Measurements from ENCODE around the gene CENPA.
"Not testable (repeated sequence)": the region's sequence is repeated elsewhere in the genome, so short reads cannot be mapped to it uniquely, and the experiment has no call there.

CENPA gene

DNA sequence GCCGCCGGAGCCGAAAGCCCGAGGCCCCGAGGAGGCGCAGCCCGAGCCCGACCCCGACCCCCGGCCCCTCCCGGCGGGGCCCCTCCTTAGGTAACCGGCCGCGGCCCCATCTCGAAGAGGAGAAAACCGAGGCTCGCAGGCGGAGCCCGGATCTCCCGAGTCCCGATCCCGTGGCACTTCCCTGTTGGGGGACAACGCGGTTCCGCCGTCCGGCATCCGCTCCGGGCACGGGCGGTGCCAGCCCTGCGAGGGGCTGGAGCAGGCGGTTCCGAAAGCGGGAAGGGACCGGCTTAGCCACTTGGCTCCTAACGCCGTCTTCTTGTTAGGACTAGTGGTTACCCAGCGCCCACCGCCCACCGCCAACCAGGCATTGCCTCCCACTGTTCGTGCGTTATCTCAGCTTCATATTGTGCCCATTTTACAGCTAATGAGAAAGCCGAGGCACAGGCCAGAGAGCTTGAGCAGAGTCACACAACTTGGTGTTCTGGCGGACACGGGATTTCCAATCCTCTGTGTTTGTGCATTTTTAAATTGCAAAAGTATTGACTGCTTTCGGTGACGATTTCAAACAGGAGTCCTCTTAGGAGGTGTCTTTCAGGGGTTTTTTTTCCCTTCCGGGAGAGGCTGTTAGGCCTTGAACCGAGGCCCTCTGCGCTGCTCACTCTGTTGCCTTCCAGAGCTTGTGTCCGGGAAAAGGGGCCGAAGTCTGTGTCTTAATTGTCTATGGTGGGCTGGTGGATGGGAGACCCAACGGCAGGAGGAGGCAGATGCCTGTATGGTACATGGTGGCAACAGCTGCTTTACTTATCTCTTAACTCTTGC, 562 bp downstream of the CENPA start:
- ChIA-PET CTCF (interaction anchor here (1.2 to 1.4 kb wide), 2 partner anchors 42 to 59 kb away, joined by 3 to 4 read pairs; no protein-coding TSS in a partner anchor), POLR2A (no interaction called here)
- TF ChIP-seq, protein P1, sequence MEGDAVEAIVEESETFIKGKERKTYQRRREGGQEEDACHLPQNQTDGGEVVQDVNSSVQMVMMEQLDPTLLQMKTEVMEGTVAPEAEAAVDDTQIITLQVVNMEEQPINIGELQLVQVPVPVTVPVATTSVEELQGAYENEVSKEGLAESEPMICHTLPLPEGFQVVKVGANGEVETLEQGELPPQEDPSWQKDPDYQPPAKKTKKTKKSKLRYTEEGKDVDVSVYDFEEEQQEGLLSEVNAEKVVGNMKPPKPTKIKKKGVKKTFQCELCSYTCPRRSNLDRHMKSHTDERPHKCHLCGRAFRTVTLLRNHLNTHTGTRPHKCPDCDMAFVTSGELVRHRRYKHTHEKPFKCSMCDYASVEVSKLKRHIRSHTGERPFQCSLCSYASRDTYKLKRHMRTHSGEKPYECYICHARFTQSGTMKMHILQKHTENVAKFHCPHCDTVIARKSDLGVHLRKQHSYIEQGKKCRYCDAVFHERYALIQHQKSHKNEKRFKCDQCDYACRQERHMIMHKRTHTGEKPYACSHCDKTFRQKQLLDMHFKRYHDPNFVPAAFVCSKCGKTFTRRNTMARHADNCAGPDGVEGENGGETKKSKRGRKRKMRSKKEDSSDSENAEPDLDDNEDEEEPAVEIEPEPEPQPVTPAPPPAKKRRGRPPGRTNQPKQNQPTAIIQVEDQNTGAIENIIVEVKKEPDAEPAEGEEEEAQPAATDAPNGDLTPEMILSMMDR (IDR thresholded peaks at IDR 0.05; ENCODE audit: control extremely low read depth, extremely low read depth, low read depth, missing control alignments): no peak
- DNase-seq (ENCODE audit: extremely low spot score): peak; percentile 35

DNA sequence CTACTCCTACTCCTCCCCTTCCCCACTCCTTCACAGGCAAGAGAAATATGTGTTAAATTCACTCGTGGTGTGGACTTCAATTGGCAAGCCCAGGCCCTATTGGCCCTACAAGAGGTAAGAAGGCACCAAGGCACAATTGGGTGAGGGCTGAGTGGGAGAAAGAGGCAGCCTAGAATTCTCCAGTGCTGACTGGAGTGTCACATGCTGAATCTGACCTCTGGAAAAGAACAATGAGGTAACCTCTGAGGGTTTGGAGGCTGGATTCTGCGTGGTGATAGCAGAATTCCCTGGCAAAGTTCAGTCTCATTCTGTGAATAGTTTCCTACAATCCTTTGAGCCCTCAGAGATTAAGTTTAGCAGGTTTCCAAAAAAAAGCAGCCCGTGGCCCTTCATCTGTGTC, 6.9 kb downstream of the CENPA start:
- CTCF ChIA-PET: no interaction called here
- DNase-seq (ENCODE audit: extremely low spot score): no peak
- POLR2A ChIA-PET: no interaction called here
- TF ChIP-seq, protein P1 (IDR thresholded peaks at IDR 0.05; ENCODE audit: control extremely low read depth, extremely low read depth, low read depth, missing control alignments): no peak

DNA sequence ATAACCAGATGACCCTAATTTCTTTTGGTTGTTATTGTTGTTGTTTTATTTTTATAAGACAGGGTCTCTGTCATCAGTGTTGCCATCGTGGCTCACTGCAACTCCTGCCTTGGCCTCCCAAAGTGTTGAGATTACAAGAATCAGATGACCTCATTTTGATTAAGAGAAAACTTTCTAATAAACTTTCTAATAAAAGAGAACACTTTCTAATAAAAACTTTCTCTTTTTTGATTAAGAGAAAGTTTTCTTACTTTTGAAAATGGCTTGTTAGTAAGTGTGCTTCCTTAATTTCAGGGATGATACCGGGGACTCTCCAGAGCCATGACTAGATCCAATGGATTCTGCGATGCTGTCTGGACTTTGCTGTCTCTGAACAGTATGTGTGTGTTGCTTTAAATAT, 7.7 kb downstream of the CENPA start:
- DNase-seq (ENCODE audit: extremely low spot score): no peak
- POLR2A ChIA-PET: no interaction called here
- CTCF ChIA-PET: no interaction called here
- TF ChIP-seq, protein P1 (IDR thresholded peaks at IDR 0.05; ENCODE audit: control extremely low read depth, extremely low read depth, low read depth, missing control alignments): no peak

DNA sequence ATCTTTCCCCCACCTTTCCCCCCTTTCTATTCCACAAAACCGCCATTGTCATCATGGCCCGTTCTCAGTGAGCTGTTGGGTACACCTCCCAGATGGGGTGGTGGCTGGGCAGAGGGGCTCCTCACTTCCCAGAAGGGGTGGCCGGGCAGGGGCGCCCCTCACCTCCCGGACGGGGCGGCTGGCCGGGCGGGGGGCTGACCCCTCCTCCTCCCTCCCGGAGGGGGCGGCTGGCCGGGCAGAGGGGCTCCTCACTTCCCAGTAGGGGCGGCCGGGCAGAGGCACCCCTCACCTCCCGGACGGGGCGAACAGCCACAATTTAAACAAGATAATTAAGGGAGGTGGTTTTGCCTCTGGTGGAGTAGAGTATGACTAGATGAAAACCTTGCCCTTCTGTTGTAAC, 9.3 kb downstream of the CENPA start:
- CTCF ChIA-PET; DNase-seq (ENCODE audit: extremely low spot score): not testable (repeated sequence)

DNA sequence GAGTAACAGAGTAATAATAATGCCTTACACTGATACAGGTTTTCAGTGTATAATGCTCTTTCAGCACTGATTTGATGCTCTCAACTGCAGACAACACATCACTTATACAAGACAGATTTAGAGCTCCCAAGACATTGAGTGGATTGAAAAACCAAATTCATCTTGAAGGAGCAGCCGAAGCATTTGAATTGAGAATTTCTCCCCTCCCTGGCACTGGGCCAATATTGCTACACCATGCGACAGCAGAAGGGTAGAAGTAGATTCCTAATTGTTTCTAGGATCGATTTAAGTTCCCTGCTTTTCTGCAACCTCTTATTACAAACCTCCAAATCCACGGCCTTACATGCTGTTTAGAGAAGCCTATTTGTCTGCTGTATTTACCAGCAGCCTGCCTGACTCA, 15.5 kb downstream of the CENPA start:
- no peak for DNase-seq (ENCODE audit: extremely low spot score)
- POLR2A ChIA-PET: no interaction called here
- TF ChIP-seq, protein P1 (IDR thresholded peaks at IDR 0.05; ENCODE audit: control extremely low read depth, extremely low read depth, low read depth, missing control alignments): no peak
- CTCF ChIA-PET: no interaction called here

More for the DNA sequence above, 9.3 kb downstream of the CENPA start:
- POLR2A ChIA-PET: not testable (repeated sequence)

DNA sequence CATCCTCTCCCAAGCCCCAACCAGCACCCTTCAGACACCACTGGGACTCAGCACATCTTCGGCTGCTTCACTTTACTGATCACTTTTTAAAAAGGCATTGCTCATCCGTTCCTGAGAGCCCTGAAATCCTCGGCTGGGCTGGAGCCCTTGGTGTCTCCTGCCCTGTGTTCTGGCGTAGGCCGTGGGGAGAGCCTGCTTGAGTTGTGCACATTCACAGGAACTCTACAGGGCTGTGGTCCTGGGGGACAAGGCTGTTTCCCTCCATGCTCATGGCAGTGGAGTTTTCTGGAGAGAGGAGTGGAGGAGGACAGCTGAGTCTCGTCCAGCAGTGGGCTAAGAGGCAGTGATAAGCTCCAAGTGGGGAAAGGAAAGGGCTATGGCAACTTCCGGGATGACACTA, 15.9 kb downstream of the CENPA start:
- TF ChIP-seq, protein P1 (IDR thresholded peaks at IDR 0.05; ENCODE audit: control extremely low read depth, extremely low read depth, low read depth, missing control alignments): no peak
- no peak for DNase-seq (ENCODE audit: extremely low spot score)
- ChIA-PET CTCF (no interaction called here), POLR2A (no interaction called here)

DNA sequence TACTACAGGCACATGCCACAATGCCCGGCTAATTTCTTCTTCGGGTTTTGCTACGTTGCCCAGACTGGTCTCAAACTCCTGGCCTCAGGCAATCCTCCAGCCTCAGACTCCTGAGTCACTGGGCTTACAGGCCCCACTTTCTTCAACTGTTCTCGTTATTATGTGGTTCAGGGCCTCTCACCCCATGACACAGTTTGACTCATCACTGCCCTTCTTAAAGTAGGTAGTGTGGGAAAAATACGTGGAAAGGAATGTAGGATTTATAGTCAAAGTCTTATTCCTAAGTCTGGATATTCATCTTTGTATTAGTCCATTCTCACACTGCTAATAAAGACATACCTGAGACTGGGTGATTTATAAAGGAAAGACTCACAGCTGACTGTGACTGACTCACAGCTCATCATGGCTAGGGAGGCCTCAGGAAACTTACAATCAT, 19.4 kb downstream of the CENPA start:
- ChIA-PET POLR2A (no interaction called here), CTCF (no interaction called here)
- TF ChIP-seq, protein P1 (IDR thresholded peaks at IDR 0.05; ENCODE audit: control extremely low read depth, extremely low read depth, low read depth, missing control alignments): no peak
- no peak for DNase-seq (ENCODE audit: extremely low spot score)
